Naive thymus-derived CD8-positive, alpha-beta T cell (primary cell): Measurements from ENCODE around the gene JAKMIP2. TPM values are rescaled to one million over a fixed set of nuclear protein-coding genes. Genes with fewer than 3 reads are reported as not detected.
"Not testable (repeated sequence)": the region's sequence is repeated elsewhere in the genome, so short reads cannot be mapped to it uniquely, and the experiment has no call there.

ENCODE experiments used
- ATAC-seq, 2 donors: fragments of 150-1000 bp; cut with Tn5 transposase in 1 of 2; sonication (Bioruptor Pico), chemical (Tn5 transposase) in 1 of 2; 1 replicate in 1 of 2; 2 replicates in 1 of 2; pipeline ENCODE4 v1.10.0; 2021; ENCODE audit warnings: mild to moderate bottlenecking in 2 of 2, moderate library complexity in 2 of 2
- POLR2A ChIA-PET: fragments of 350-600 bp; sonication (Branson Sonifier 250); formaldehyde crosslinking; loops from one replicate; lab custom pipeline; 2021; ENCODE audit warnings: antibody characterized with exemption; lab: Charles Lee
- DNase-seq, 10 donors: peaks; one replicate each; pipeline versions ENCODE4 v3.0.0 to v3.0.0-alpha.2; 2020 to 2022
- H3K27ac Mint-ChIP-seq, 10 donors: one replicate each; pipeline ENCODE4 v1.8.0; 2020 to 2022; ENCODE audit warnings: mild to moderate bottlenecking in 10 of 10, mixed read lengths in 10 of 10, moderate library complexity in 4 of 10, inconsistent platforms in 1 of 10
- H3K27me3 Mint-ChIP-seq, 5 donors: one replicate each; pipeline ENCODE4 v1.8.0; 2021 to 2022; ENCODE audit warnings: mixed read lengths in 5 of 5
- H3K36me3 Mint-ChIP-seq, 3 donors: one replicate each; pipeline ENCODE4 v1.8.0; 2020 to 2022; ENCODE audit warnings: mixed read lengths in 3 of 3, mild to moderate bottlenecking in 2 of 3, inconsistent platforms in 1 of 3
- H3K4me1 Mint-ChIP-seq, 4 donors: one replicate each; pipeline ENCODE4 v1.8.0; 2021 to 2022; ENCODE audit warnings: mixed read lengths in 4 of 4
- H3K4me3 Mint-ChIP-seq, 10 donors: one replicate each; pipeline ENCODE4 v1.8.0; 2020 to 2022; ENCODE audit warnings: mild to moderate bottlenecking in 10 of 10, mixed read lengths in 10 of 10, moderate library complexity in 6 of 10, inconsistent platforms in 1 of 10
- H3K9me3 Mint-ChIP-seq, 9 donors: one replicate each; pipeline ENCODE4 v1.8.0; 2020 to 2022; ENCODE audit warnings: mixed read lengths in 9 of 9, mild to moderate bottlenecking in 3 of 9, inconsistent platforms in 1 of 9, moderate library complexity in 1 of 9
- polyA plus RNA-seq, 3 donors: library from polyadenylated mRNA; unstranded; fragments of 300-500 nt; fragmentation: Illumina TruSeq; gene quantifications; one replicate each; pipeline ENCODE4 v1.2.3, GENCODE V29; 2021
- total RNA-seq, 8 experiments: library from RNA in 2 of 8; stranded (reverse) in 2 of 8; gene quantifications; one replicate each; pipeline ENCODE4 v1.2.3 and lab custom pipeline; 2021 to 2026

Gene JAKMIP2
- total and polyA plus RNA-seq, 5 experiments from 2014 or later, result 0.44 to 3.5 (median 0.51) TPM

GRCh38 chr5:147805030-147805454 is 22.5 kb upstream of the JAKMIP2 start:
- Mint-ChIP-seq H3K36me3 (no peaks in the 10 kb centered on the region), H3K27ac (peak overlapping the region in 4 of 10 donors; percentile 5 to 73 (median 52)), H3K27me3 (peaks cover 0 to 2% (median 1%) of the 10 kb centered on the region in 5 donors), H3K9me3 (no peaks in the 10 kb centered on the region), H3K4me1 (peaks cover 0 to 30% (median 11%) of the 10 kb centered on the region in 4 donors), H3K4me3 (peak overlapping the region in 3 of 10 donors; percentile 2 to 38 (median 24))
- ATAC-seq (peak in 1 of 2 donors; percentile 30), DNase-seq (peak in 4 of 10 donors; percentile 13 to 43 (median 38))
- POLR2A ChIA-PET, result no interaction called here

GRCh38 chr5:147804334-147804733 is 21.8 kb upstream of the JAKMIP2 start:
- ATAC-seq, result no peak
- POLR2A ChIA-PET, result no interaction called here
- Mint-ChIP-seq H3K4me1 (peaks cover 0 to 30% (median 11%) of the 10 kb centered on the region in 4 donors), H3K9me3 (no peaks in the 10 kb centered on the region), H3K36me3 (no peaks in the 10 kb centered on the region), H3K27ac (no peak overlapping the region), H3K27me3 (peaks cover 0 to 7% (median 2%) of the 10 kb centered on the region in 5 donors), H3K4me3 (no peak overlapping the region)
- DNase-seq, result no peak

GRCh38 chr5:147803926-147804325 is 21.4 kb upstream of the JAKMIP2 start:
- Mint-ChIP-seq H3K4me1 (peaks cover 0 to 30% (median 11%) of the 10 kb centered on the region in 4 donors), H3K27ac (peak overlapping the region in 1 of 10 donors; percentile 14), H3K9me3 (no peaks in the 10 kb centered on the region), H3K27me3 (peaks cover 0 to 7% (median 2%) of the 10 kb centered on the region in 5 donors), H3K4me3 (no peak overlapping the region), H3K36me3 (no peaks in the 10 kb centered on the region)
- ATAC-seq (no peak), DNase-seq (no peak)
- POLR2A ChIA-PET, result no interaction called here

GRCh38 chr5:147803161-147803560 is 20.6 kb upstream of the JAKMIP2 start:
- ATAC-seq, H3K4me3 Mint-ChIP-seq, H3K36me3 Mint-ChIP-seq, POLR2A ChIA-PET, H3K9me3 Mint-ChIP-seq, H3K27me3 Mint-ChIP-seq, DNase-seq: not testable (repeated sequence)
- Mint-ChIP-seq H3K4me1 (peaks cover 0 to 30% (median 11%) of the 10 kb centered on the region in 4 donors), H3K27ac (peak overlapping the region in 1 of 10 donors; percentile 14)

GRCh38 chr5:147801461-147801860 is 18.9 kb upstream of the JAKMIP2 start:
- ATAC-seq (no peak), DNase-seq (no peak)
- Mint-ChIP-seq H3K27me3 (peaks cover 0 to 18% (median 0%) of the 10 kb centered on the region in 5 donors), H3K4me1 (peaks cover 0 to 30% (median 11%) of the 10 kb centered on the region in 4 donors), H3K27ac (no peak overlapping the region), H3K9me3 (no peaks in the 10 kb centered on the region), H3K36me3 (no peaks in the 10 kb centered on the region), H3K4me3 (no peak overlapping the region)
- POLR2A ChIA-PET, result no interaction called here

GRCh38 chr5:147800491-147800890 is 18.0 kb upstream of the JAKMIP2 start:
- H3K27ac Mint-ChIP-seq, result no peak overlapping the region
- DNase-seq (no peak), ATAC-seq (no peak)
- peaks cover 0 to 25% (median 10%) of the 10 kb centered on the region in 4 donors for H3K4me1 Mint-ChIP-seq
- H3K27me3 Mint-ChIP-seq, result peaks cover 0 to 19% (median 4%) of the 10 kb centered on the region in 5 donors
- no peaks in the 10 kb centered on the region for H3K9me3 Mint-ChIP-seq
- H3K4me3 Mint-ChIP-seq, result no peak overlapping the region
- H3K36me3 Mint-ChIP-seq, result no peaks in the 10 kb centered on the region
- POLR2A ChIA-PET, result no interaction called here

GRCh38 chr5:147796556-147797308 is 14.2 kb upstream of the JAKMIP2 start:
- H3K36me3 Mint-ChIP-seq, result no peaks in the 10 kb centered on the region
- no peak overlapping the region for H3K4me3 Mint-ChIP-seq
- no peak overlapping the region for H3K27ac Mint-ChIP-seq
- peaks cover 0 to 21% (median 4%) of the 10 kb centered on the region in 5 donors for H3K27me3 Mint-ChIP-seq
- DNase-seq (no peak), ATAC-seq (no peak)
- no peaks in the 10 kb centered on the region for H3K9me3 Mint-ChIP-seq
- no peaks in the 10 kb centered on the region for H3K4me1 Mint-ChIP-seq
- POLR2A ChIA-PET, result no interaction called here

GRCh38 chr5:147791181-147791580 is 8.7 kb upstream of the JAKMIP2 start:
- Mint-ChIP-seq H3K27ac (no peak overlapping the region), H3K36me3 (no peaks in the 10 kb centered on the region), H3K27me3 (peaks cover 0 to 12% (median 3%) of the 10 kb centered on the region in 5 donors), H3K4me1 (no peaks in the 10 kb centered on the region), H3K4me3 (no peak overlapping the region), H3K9me3 (no peaks in the 10 kb centered on the region)
- DNase-seq, result no peak
- no peak for ATAC-seq
- POLR2A ChIA-PET, result no interaction called here

- ATAC-seq, result no peak
- Mint-ChIP-seq H3K36me3 (no peaks in the 10 kb centered on the region), H3K27ac (no peak overlapping the region)
Measured at GRCh38 chr5:147789820-147790219, 7.3 kb upstream of the JAKMIP2 start.

GRCh38 chr5:147788023-147788422 is 5.5 kb upstream of the JAKMIP2 start:
- peaks cover 0 to 2% (median 0%) of the 10 kb centered on the region in 4 donors for H3K4me1 Mint-ChIP-seq
- H3K9me3 Mint-ChIP-seq, result no peaks in the 10 kb centered on the region
- peaks cover 0 to 2% (median 0%) of the 10 kb centered on the region in 5 donors for H3K27me3 Mint-ChIP-seq
- no peak for ATAC-seq
- no peak for DNase-seq
- POLR2A ChIA-PET, result no interaction called here
- H3K4me3 Mint-ChIP-seq, result no peak overlapping the region
- no peak overlapping the region for H3K27ac Mint-ChIP-seq
- H3K36me3 Mint-ChIP-seq, result no peaks in the 10 kb centered on the region

More at GRCh38 chr5:147789820-147790219, 7.3 kb upstream of the JAKMIP2 start:
- POLR2A ChIA-PET, result no interaction called here
- H3K4me1 Mint-ChIP-seq, result no peaks in the 10 kb centered on the region
- no peaks in the 10 kb centered on the region for H3K9me3 Mint-ChIP-seq
- H3K27me3 Mint-ChIP-seq, result peaks cover 0 to 2% (median 0%) of the 10 kb centered on the region in 5 donors
- DNase-seq, result no peak
- H3K4me3 Mint-ChIP-seq, result no peak overlapping the region

GRCh38 chr5:147786142-147786541 is 3.6 kb upstream of the JAKMIP2 start:
- H3K27me3 Mint-ChIP-seq, result peaks cover 0 to 2% (median 0%) of the 10 kb centered on the region in 5 donors
- H3K36me3 Mint-ChIP-seq, result no peaks in the 10 kb centered on the region
- H3K9me3 Mint-ChIP-seq, result no peaks in the 10 kb centered on the region
- POLR2A ChIA-PET, result no interaction called here
- no peak for DNase-seq
- H3K4me1 Mint-ChIP-seq, result peaks cover 6 to 17% (median 16%) of the 10 kb centered on the region in 4 donors
- H3K27ac Mint-ChIP-seq, result peak overlapping the region in 1 of 10 donors; percentile 63
- H3K4me3 Mint-ChIP-seq, result no peak overlapping the region
- no peak for ATAC-seq

GRCh38 chr5:147784146-147784987 is 1.8 kb upstream of the JAKMIP2 start:
- Mint-ChIP-seq H3K27me3 (peaks cover 0 to 2% (median 0%) of the 10 kb centered on the region in 5 donors), H3K36me3 (no peaks in the 10 kb centered on the region), H3K9me3 (no peaks in the 10 kb centered on the region), H3K4me1 (peaks cover 6 to 33% (median 22%) of the 10 kb centered on the region in 4 donors), H3K4me3 (no peak overlapping the region), H3K27ac (peak overlapping the region in 2 of 10 donors; percentile 6 to 52)
- ATAC-seq (no peak), DNase-seq (no peak)
- POLR2A ChIA-PET, result no interaction called here
